Loucy (cell line): ENCODE results near the gene GMPR2.

ENCODE experiments used
- H2AFZ ChIP-seq: fragments of 200-600 bp; sonication (generic); 2 replicates; pipeline ENCODE4 v1.6.0; 2016; ENCODE audit warnings: antibody characterized with exemption, mild to moderate bottlenecking, low read length, moderate library complexity
- H3F3A ChIP-seq: fragments of 200-600 bp; 2 replicates; pipeline ENCODE4 v1.6.0; 2016; ENCODE audit warnings: antibody characterized with exemption, low read depth, mild to moderate bottlenecking
- H3K27me3 ChIP-seq: fragments of 200-600 bp; sonication (generic); 2 replicates; pipeline ENCODE4 v1.6.1; 2014; ENCODE audit warnings: low read length, mild to moderate bottlenecking; ENCODE audit not compliant: insufficient read depth, poor library complexity, severe bottlenecking
- H3K36me3 ChIP-seq: fragments of 200-600 bp; sonication (generic); 2 replicates; pipeline ENCODE4 v1.6.1; 2016; ENCODE audit warnings: low read length; ENCODE audit not compliant: insufficient read depth
- H3K4me1 ChIP-seq: fragments of 200-600 bp; sonication (generic); 2 replicates; pipeline ENCODE4 v1.5.1; 2014; ENCODE audit warnings: low read length, mild to moderate bottlenecking; ENCODE audit not compliant: insufficient read depth, poor library complexity, severe bottlenecking
- H3K4me2 ChIP-seq: fragments of 200-600 bp; sonication (generic); 2 replicates; pipeline ENCODE4 v1.6.0; 2014; ENCODE audit warnings: antibody characterized with exemption, low read length, low read depth, mild to moderate bottlenecking; ENCODE audit not compliant: poor library complexity, severe bottlenecking
- H3K4me3 ChIP-seq: fragments of 200-600 bp; sonication (generic); 2 replicates; pipeline ENCODE4 v1.5.1; 2014; ENCODE audit warnings: low read length, mild to moderate bottlenecking, mixed read lengths; ENCODE audit not compliant: poor library complexity, severe bottlenecking
- H3K79me2 ChIP-seq: fragments of 200-600 bp; sonication (generic); 2 replicates; pipeline ENCODE4 v1.6.1; 2014; ENCODE audit warnings: low read length; ENCODE audit not compliant: insufficient read depth
- H3K9ac ChIP-seq: fragments of 200-600 bp; sonication (generic); 2 replicates; pipeline ENCODE4 v1.6.0; 2014; ENCODE audit warnings: mild to moderate bottlenecking, low read depth, low read length, moderate library complexity; ENCODE audit not compliant: poor library complexity, severe bottlenecking
- H3K9me2 ChIP-seq: fragments of 200-600 bp; sonication (generic); replicated peaks from 2 replicates; pipeline ENCODE4 v1.6.1; 2016; ENCODE audit warnings: low read depth, low read length, mixed read lengths
- H3K9me3 ChIP-seq: fragments of 200-600 bp; sonication (generic); 2 replicates; pipeline ENCODE4 v1.6.1; 2014; ENCODE audit warnings: mild to moderate bottlenecking, antibody characterized with exemption, low read length, low read depth; ENCODE audit not compliant: insufficient read depth
- H4K20me1 ChIP-seq: fragments of 200-600 bp; sonication (generic); 2 replicates; pipeline ENCODE4 v1.6.0; 2014; ENCODE audit warnings: antibody characterized with exemption, low read length, mild to moderate bottlenecking; ENCODE audit not compliant: insufficient read depth, poor library complexity, severe bottlenecking
- CTCF ChIP-seq: fragments of 200-600 bp; sonication (generic); conservative IDR thresholded peaks from 2 replicates; pipeline ENCODE4 v1.5.1; 2014; ENCODE audit warnings: mild to moderate bottlenecking, antibody characterized with exemption, low read length
- EZH2phosphoT487 ChIP-seq: fragments of 200-600 bp; IDR thresholded peaks from 2 replicates; pipeline ENCODE4 v1.6.1; 2018; ENCODE audit warnings: antibody characterized with exemption, mild to moderate bottlenecking, moderate library complexity, borderline replicate concordance

The GMPR2 gene

DNA sequence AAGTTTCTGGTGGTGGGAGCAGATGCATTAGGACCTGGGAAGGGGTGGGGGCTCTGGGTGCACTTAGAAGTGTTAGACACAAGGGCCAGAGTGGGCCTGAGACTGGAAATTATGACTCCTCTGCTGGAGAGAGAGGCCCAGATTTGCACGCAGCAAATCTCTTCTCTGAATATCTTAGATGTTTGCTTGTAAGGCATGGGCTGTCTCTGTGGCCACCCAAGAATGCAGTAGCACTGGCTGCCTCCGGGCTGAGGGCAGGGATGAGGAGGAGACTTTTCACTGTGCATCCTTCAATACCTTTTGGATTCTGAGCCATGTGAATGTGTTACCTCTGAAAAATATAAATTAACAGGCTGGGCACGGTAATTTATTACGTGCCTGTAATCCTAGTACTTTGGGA, 52.6 kb downstream of the GMPR2 start:
- TF ChIP-seq EZH2phosphoT487 (no peak), CTCF (no peak)
- Histone ChIP-seq H3K9me2 (no peaks in the 10 kb centered on the region), H4K20me1 (no peaks in the 10 kb centered on the region), H3K27me3 (no peaks in the 10 kb centered on the region), H2AFZ (no peak overlapping the region), H3K9me3 (no peaks in the 10 kb centered on the region), H3K79me2 (no peaks in the 10 kb centered on the region), H3F3A (no peaks in the 10 kb centered on the region), H3K4me3 (no peak overlapping the region), H3K4me1 (no peaks in the 10 kb centered on the region), H3K9ac (no peak overlapping the region), H3K4me2 (no peak overlapping the region), H3K36me3 (peaks cover 2% of the 10 kb centered on the region; the same call in 1 of the 2 replicates)

- Histone ChIP-seq H3K79me2 (no peaks in the 10 kb centered on the region), H3K4me2 (no peak overlapping the region), H3K36me3 (peaks cover 4% of the 10 kb centered on the region; the same call in 1 of the 2 replicates), H3K9me2 (no peaks in the 10 kb centered on the region), H3K4me1 (no peaks in the 10 kb centered on the region), H3K27me3 (no peaks in the 10 kb centered on the region), H3K9me3 (no peaks in the 10 kb centered on the region), H2AFZ (no peak overlapping the region), H3K4me3 (no peak overlapping the region), H3K9ac (no peak overlapping the region), H4K20me1 (no peaks in the 10 kb centered on the region), H3F3A (no peaks in the 10 kb centered on the region)
- TF ChIP-seq EZH2phosphoT487 (no peak), CTCF (no peak)
Observed at GRCh38 chr14:24286996-24287395, 54.3 kb downstream of the GMPR2 start.
